HG03520 (cell line): Measurements from ENCODE around the gene ALDH16A1.

ENCODE experiments used
- ATAC-seq: cut with Tn5 transposase; IDR thresholded peaks from one replicate; pipeline ENCODE4 v1.9.1; 2021; ENCODE audit warnings: mild to moderate bottlenecking, moderate library complexity; ENCODE audit not compliant: unreplicated experiment

Gene ALDH16A1

DNA sequence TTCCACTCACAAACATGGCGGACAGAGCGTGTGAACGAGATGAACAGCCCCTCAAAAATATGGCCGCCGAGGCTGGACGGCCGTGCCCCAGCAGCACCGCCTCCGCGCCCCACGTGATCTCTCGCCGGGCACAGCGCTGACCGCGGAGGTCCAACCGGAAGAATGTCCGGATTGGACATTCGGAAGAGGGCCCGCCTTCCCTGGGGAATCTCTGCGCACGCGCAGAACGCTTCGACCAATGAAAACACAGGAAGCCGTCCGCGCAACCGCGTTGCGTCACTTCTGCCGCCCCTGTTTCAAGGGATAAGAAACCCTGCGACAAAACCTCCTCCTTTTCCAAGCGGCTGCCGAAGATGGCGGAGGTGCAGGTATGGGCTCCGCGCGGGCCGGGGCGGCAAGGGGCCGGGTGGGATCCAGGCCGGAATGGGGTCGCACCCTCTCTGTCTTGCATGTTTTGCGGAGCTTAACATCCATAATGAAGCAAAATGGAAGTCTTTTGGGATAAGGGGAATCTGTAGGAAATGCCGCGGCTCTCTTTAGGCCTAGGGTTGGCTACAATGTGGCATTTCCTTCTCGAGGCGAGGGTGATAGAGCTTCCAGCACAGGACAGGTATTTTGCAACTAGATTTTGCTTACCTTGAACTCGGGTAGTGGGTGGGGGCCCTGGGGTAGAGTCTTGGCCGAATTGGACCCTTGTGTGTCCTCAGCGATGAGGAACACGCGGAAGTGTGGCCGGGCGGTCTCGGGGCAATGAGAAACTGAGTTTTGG lies 34.4 kb downstream of the ALDH16A1 start, which contains the start of gene RPL13A:
Gene RPL13A, plus strand, starts transcription at position 332 of the 769 bp plus-strand sequence. Its CDS starts 22 bp downstream, at position 354.
- ATAC-seq, result peak; percentile 80

DNA sequence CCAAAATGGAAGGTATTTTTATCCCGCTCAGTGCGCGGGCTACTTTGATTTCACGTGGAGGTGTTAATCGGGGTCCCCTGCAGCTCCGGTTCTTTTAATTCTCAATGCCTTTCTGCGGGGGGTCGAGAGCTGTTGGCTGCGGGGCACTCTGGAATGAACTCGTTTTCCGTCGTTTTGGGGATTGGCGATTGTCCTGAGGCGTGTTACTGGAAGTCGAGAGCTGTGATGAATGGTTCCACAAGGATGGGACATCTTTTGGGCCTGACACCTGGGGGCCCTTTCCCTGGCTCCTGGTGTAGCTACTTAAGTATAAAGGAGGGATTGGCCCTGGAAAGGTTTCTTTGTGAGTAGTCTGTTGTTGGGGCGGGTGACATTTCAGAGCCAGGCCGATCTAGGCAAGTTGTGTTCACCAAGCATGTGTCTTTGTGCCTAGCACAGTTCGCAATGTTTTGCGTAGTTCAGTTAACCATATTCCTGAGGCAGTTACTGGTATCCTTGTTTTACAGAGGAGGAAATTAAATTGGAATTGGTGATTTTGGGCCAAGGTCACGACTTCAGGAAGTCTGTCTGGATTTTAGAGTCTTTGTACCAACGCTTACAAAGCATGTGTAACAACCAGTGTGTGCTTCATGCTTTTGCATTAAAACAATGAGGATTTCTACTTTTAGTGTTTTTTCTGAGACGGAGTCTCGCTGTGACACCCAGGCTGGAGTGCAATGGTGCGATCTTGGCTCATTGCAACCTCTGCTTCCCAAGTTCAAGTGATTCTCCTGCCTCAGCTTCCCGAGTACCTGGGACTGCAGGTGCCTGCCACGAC lies 35.2 kb downstream of the ALDH16A1 start:
- ATAC-seq, result no peak

DNA sequence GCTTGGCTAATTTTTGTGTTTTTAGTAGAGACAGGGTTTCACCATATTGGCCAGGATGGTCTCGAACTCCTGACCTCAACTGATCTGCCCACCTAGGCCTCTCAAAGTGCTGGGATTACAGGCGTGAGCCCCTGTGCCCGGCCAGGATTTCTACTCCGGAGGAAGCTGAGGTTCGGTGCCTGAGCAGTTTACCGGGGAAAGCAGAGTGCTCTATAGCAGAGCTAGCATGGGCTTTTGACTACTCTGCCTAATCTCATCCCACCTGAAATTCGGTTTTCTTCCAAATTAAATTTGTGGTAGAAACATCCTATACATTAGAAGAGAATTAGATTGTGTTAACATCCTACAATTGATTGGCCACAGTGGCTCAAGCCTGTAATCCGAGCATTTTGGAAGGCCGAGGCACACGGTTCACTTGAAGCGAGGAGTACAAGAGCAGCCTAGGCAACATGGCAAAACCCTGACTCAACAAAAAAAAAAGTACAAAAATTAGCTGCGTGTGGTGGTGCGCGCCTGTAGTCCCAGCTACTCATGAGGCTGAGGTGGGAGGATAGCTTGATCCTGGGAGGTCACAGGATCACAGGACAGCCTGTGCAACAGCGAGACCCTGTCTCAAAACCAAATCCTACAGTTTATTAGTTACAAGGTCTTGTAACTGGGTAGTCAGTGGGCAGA lies 36.0 kb downstream of the ALDH16A1 start:
- no peak for ATAC-seq

DNA sequence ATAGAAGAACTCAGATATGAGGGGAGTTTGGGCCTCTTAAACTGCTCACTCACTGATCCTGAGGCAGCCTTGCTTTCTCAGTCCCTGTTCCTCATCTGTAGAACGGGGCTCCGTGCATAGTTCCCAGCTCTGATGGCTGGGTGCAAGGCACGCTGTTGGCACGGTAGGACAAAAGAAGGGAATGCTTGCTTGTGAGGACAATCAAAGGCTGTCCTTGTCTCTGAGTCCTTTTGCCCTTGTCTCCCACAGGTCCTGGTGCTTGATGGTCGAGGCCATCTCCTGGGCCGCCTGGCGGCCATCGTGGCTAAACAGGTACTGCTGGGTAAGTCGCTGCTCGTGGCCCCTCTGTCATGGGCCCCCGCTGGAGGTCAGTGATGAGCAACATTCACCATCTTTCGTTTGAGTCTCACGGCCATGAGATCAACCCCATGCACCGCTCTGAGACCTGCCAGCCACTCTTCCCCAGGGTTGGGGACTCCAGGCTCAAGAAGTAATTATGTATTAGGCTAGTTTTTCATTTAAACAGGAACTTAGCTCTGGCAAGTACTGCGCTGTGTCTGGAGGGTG lies 36.7 kb downstream of the ALDH16A1 start:
- no peak for ATAC-seq

DNA sequence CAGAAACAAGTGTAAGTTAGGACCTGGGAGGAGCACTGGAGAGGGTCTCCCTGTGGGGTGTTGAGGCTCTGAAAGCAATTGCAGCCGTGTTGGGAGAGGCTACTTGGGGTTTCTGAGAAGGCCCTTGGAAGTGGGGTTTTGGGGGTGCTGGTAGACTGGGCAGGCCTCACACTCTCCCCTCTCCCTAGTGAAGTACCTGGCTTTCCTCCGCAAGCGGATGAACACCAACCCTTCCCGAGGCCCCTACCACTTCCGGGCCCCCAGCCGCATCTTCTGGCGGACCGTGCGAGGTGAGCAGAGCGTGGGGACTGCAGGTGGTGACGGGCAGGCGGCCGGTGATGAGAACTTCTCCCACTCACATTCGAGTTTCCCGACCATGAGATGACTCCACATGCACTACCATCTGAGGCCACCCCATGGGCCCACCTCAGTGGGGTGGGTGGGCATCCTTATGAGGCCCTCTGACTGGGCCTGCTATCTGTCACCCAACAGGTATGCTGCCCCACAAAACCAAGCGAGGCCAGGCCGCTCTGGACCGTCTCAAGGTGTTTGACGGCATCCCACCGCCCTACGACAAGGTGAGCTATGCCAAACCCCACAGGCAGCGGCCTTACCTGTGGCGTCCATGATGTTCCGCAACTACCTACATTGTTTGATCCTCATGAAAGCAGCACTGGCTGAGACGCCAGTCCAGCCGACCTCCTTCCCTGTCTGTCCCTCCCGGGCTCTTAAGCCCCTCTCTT lies 37.4 kb downstream of the ALDH16A1 start:
- ATAC-seq, result no peak

DNA sequence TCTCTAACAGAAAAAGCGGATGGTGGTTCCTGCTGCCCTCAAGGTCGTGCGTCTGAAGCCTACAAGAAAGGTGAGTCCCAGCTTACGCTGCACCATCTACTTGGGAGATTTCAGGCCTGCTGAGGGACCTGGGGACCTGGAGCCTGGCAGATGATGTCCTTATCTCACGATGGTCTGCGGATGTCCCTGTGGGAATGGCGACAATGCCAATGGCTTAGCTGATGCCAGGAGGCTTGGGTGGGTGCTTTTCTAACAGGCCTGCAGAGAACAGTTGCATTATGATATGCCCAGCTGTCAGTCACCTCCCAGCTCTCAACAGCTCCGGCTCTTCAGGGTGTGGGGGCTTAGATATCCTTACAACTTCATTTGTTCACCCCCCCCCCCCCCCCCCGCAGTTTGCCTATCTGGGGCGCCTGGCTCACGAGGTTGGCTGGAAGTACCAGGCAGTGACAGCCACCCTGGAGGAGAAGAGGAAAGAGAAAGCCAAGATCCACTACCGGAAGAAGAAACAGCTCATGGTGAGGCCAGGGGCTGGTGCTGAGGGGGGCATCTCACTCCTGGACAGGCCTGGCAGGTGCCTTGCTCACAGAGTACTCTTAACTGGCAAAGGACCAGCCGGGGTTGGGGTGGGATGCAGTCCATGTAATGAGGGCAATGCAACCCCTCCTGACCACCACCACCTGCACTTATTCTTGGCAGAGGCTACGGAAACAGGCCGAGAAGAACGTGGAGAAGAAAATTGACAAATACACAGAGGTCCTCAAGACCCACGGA lies 38.2 kb downstream of the ALDH16A1 start:
- no peak for ATAC-seq

DNA sequence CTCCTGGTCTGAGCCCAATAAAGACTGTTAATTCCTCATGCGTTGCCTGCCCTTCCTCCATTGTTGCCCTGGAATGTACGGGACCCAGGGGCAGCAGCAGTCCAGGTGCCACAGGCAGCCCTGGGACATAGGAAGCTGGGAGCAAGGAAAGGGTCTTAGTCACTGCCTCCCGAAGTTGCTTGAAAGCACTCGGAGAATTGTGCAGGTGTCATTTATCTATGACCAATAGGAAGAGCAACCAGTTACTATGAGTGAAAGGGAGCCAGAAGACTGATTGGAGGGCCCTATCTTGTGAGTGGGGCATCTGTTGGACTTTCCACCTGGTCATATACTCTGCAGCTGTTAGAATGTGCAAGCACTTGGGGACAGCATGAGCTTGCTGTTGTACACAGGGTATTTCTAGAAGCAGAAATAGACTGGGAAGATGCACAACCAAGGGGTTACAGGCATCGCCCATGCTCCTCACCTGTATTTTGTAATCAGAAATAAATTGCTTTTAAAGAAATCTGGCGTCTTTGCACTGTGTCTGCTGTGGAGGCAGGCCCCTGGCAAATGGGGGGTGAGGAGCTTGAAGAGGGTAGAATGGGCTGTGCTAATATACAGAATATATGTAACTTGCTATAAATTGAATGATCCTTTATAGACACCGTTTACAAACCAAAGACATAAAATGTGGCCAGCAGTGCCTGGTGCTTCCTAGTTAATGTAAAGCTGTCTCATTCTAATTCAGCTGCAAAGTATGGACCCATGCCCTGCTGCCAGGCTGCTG lies 39.0 kb downstream of the ALDH16A1 start:
- ATAC-seq, result no peak

DNA sequence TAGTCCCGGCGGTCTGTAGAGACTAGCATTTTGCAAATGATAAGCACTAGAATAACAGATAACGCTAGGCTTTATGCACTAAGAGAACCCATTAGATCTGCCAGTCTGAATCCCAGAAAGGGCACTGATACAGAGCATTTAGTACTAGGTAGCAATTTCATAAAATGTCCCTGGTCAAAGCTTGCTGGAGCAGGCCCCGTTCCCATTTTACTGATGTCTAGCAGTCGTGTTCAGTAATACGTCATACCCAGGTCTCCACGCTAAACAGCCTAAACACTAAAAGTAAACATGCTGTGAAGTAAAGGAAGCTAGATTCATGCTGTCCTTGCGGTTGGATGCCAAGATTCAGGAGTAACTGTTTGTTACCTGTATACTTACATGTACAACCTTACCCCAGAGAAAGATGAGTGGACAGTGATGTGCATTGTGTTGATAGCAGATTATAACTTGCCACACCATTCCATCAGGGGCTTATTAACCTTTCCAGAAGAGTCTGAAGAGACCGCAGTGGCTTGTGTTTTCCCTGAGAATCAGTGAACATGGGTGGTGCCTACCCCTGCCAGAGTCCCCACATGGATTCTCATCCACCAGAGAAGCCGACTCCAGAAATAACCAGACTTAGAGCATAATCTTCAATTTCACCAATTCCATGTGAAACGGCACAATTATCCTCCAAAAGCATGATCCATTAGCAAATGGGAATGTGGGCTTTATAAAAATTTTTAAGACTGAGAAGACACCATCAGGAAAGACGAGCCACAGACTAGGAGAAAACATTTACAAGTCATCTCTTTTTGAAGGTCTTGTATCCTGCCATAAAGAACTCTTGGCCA lies 39.8 kb downstream of the ALDH16A1 start:
- no peak for ATAC-seq

DNA sequence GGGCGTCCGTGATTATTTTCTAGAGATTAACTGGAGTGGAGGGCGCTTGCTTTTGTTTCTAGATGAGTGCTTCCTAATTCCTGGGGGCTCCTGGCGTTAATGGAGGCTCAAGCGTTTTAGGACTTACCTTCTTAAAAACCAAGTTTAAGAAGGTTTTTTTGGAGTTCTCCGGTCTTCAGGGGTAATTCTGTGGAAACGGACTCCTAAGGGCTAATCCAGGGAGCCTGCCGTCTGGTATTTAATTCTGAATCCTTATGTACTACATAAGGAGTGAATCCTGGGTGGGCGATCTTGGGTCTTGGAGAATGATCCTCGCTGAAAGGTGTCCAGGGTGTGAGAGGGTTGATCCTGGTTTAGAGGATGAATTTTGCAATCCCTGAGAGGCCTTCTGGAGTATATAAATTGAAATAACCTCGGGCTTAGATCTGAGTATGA lies 43.6 kb downstream of the ALDH16A1 start:
- ATAC-seq, result no peak

DNA sequence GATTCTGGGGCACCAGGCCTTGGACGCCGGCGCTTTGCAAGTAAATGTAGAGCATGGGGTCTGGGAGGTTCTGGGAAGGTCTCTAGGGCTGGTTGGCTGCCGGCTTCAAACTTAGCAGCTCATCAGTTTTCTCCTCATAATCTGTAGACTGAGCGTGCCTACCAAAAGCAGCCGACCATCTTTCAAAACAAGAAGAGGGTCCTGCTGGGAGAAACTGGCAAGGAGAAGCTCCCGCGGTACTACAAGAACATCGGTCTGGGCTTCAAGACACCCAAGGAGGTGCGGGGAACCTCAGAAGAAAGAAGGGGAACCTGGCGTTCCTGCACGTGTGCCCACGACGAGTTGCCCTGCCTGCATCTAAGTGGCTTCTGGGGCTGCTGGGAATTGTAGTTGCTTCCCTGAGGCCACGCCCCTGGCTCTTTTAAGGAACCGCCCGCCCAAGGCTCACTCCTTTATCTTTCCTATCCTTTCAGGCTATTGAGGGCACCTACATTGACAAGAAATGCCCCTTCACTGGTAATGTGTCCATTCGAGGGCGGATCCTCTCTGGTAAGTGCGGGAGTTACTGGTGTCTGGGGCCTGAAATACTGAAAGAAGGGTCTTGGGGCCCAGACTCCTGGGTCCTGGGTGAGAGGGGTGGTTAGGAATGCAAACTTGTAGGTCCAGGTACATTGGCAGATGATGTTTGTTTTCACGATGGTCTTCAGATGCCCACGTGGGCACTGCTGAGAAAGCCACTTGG lies 44.2 kb downstream of the ALDH16A1 start:
- ATAC-seq, result no peak

DNA sequence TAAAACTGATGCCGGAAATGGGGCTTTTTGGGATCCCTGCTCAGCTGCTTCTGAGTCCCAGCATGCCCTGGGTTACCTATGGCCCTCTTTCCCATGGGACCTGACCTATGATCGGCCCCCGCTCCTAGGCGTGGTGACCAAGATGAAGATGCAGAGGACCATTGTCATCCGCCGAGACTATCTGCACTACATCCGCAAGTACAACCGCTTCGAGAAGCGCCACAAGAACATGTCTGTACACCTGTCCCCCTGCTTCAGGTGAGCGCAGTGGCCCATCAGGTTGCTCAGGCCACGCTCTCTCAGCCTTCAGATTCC lies 44.7 kb downstream of the ALDH16A1 start:
- no peak for ATAC-seq

DNA sequence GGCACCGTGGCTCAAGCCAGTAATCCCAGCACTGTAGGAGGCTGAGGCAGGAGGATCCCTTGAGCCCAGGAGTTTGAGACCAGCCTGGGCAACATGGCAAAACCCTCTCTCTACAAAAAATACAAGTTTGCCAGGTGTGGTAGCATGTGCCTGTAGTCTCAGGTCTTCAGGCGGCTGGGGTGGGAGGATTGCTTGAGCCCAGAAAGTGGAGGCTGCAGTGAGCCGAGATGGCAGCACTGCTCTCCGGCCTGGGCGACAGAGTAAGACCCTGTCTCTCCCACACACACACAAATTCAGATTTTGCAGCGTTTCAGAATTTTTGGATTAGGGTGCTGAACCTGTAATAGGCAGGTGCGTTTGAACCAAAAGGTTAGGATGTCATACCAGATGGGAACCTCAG lies 45.5 kb downstream of the ALDH16A1 start:
- ATAC-seq, result no peak

DNA sequence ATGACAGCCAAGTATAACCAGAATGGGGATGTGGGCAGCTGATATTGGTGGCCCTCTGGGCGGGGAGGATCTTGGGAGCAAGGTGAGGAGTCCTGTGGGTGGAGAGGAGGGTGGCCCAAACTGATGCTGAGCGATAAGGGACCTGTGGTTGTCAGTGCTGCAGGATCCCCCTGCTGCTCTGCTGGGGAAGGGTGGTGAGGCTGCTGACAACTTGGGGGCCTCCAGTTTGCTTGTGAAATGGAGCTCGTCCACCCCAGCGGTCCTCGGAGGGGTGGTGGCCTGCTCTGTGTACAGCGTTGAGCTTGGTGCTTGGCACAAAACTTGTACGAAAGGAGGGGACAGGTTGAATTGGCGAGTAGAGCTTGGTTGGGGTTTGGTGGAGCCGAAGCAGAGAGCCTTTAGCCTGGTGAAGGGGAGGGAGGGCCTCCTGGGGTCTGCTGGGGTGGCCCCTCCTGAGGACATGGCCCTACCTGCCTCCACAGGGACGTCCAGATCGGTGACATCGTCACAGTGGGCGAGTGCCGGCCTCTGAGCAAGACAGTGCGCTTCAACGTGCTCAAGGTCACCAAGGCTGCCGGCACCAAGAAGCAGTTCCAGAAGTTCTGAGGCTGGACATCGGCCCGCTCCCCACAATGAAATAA lies 46.1 kb downstream of the ALDH16A1 start:
- no peak for ATAC-seq

DNA sequence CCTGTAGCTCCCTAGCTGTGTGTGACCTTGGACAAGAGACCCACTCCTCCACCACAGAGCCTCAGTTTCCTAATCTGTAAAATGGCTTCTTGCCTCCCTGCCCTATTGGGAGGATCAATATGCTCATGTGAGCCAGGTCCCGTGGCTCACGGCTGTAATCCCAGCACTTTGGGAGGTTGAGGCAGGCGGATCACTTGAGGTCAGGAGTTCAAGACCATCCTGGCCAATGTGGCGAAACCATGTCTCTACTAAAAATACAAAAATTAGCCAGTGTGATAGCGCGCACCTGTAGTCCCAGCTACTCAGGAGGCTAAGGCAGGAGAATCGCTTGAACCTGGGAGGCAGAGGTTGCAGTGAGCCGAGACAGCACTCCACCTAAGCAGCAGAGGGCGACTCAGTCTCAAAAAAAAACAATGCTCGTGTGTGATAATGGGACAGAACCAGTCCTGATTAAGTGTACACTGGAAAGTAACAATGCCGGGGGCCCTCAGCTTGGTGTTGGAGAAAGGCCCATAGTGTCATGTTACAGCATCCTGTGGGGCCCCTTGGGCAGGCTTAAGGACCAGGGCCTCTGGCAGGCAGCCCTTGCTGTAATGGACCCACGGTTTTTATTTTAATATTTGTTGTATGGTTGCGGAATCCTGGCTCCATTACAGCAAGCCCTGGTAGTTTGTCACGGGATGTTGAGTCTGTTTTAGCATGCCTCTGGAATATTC lies 50.0 kb downstream of the ALDH16A1 start:
- ATAC-seq, result no peak

DNA sequence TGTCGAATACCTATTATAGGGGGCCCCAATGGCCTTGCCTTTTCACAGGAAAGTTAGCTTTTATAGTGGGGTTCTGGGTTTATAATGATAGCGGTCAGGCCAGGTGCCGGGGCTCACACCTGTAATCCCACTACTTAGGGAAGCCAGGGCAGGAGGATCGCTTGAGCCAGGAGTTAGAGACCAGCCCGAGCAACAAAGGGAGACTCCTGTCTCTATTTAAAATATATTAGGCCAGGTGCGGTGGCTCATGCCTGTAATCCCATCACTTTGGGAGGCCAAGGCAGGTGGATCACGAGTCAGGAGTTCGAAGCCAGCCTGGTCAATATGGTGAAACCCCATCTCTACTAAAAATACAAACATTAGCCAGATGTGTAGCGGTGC lies 50.5 kb downstream of the ALDH16A1 start:
- no peak for ATAC-seq

DNA sequence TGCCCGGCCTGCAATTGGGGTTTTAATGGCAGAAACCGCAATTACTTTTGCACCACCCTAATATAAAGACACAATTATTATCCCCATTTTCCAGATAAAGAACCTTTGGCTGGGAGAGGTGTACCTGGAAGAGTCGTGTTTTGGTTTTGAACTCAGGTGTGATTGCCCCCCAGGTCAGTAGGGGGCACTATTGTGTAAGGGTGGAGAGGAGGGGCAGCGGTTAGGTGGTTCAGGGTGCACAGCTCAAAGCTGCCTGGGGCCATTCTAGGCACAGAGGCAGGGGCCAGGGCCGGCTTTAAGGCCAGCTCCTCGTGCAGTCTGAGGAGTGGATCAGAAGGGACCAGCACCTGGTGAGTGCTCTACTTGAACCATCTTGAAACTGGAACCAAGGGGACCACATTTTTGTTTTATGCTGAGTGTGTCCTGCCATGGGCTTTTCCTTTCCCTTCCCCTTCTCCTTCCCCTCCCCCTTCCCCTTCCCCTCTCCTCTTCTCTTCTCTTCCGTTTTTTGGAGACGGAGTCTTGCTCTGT lies 53.6 kb downstream of the ALDH16A1 start:
- no peak for ATAC-seq
